ENCODE results near the gene PER3. TPM values are rescaled to one million over a fixed set of nuclear protein-coding genes. Genes with fewer than 3 reads are reported as not detected.

Gene PER3
- total and polyA plus RNA-seq, 2 of the 13 experiments (the other 11 are each of a cell fraction or from before 2014, with no cell fraction given) = 3.0 to 6.0 TPM

DNA sequence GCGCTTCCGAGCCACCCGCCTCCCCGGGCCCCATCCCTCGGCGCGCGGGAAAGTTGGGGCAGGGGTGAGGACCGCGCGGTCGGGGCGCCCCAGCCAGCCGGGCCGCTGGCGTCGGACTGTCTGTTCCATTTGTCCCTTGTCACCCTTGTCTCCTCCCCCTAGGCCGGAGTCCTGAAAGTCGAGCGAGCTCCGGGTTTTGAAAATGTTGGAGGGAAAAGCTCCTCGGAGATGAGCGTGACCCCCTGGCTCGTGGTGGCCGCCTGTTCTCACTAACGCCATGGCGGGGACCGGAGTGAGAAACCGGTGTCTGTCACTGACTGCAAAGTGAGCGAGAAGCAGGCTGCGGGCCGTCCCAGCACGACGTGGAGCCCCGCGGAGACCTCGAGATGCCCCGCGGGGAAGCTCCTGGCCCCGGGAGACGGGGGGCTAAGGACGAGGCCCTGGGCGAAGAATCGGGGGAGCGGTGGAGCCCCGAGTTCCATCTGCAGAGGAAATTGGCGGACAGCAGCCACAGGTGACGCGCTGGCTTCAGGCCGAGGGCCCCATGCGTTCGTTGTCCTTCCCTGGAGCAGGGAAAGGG is 491 bp downstream of the PER3 start (continued):
- TF ChIP-seq KAT7 (CRISPR knock-in tag; IDR thresholded peaks at IDR 0.05; ENCODE audit: borderline replicate concordance) (no peak), ZNF552 (CRISPR knock-in tag; IDR thresholded peaks at IDR 0.05; ENCODE audit: borderline replicate concordance) (no peak), RBFOX2 (IDR thresholded peaks at IDR 0.05; ENCODE audit: low read depth, low read length) (0 out of 2 replicates have a peak, but pooled peaks have one; percentile 8), ZBTB38 (CRISPR knock-in tag; IDR thresholded peaks at IDR 0.05) (peak; percentile 46; the same call in 1 of the 2 replicates), AGO2 (optimal IDR thresholded peaks at IDR 0.05; ENCODE audit: low read depth, low read length) (peak; percentile 14), HNF4A (CRISPR knock-in tag; IDR thresholded peaks at IDR 0.05) (no peak), NFKB2 (CRISPR knock-in tag; IDR thresholded peaks at IDR 0.05; ENCODE audit: borderline replicate concordance) (peak; percentile 30; the same call in 1 of the 2 replicates), HOXA3 (CRISPR knock-in tag; IDR thresholded peaks at IDR 0.05) (no peak), MAFF (IDR thresholded peaks at IDR 0.05; ENCODE audit: low read depth, low read length) (no peak)

DNA sequence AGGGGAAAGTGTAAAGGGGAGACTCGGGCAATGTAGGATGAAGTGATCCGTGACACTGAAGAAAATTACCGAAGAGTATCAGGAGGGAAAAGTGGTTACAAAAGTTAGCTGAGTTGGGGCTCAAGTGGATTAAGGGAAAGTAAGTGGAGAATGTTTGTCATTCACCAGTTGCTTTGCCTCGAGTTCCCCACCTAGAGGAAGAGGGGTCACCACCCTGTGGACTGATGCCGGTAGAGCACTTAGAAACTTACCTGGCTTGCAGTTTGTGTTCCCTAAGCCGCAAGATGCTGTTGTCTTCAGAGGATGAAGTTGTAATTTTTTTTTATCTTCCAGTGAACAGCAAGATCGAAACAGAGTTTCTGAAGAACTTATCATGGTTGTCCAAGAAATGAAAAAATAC is 1.0 kb downstream of the PER3 start:
- no peak for DNase-seq (ENCODE audit: low spot score)
- Histone ChIP-seq H3K4me2 (ENCODE audit: low read depth, low read length) (no peak overlapping the region), H3K79me2 (ENCODE audit: insufficient read depth, low read length) (no peaks in the 10 kb centered on the region), H3K4me3 (replicated peaks in 1 of 3; ENCODE audit: insufficient read depth in 1 of 3, low read depth in 2 of 3, low read length in 3 of 3) (no peak overlapping the region), H4K20me1 (ENCODE audit: insufficient read depth, low read length) (no peaks in the 10 kb centered on the region), H3K36me3 (replicated peaks in 1 of 2; ENCODE audit: control insufficient read depth in 1 of 2, insufficient read depth in 2 of 2, low read length in 2 of 2) (peaks cover 0 to 17% of the 10 kb centered on the region in 2 experiments; a peak in 1 of 5 replicates), H3K27ac (ENCODE audit: extremely low read length, insufficient read depth, low read length) (peak overlapping the region; percentile 46), H3K9ac (ENCODE audit: insufficient read depth, low read depth, low read length) (no peak overlapping the region), H3K9me3 (ENCODE audit: low read length) (peaks cover 5% of the 10 kb centered on the region), H3K27me3 (ENCODE audit: control insufficient read depth in 1 of 2, insufficient read depth in 2 of 2, low read length in 2 of 2) (no peaks in the 10 kb centered on the region), H3K4me1 (ENCODE audit: insufficient read depth, low read length) (peaks cover 17% of the 10 kb centered on the region), H2AFZ (ENCODE audit: low read length) (no peak overlapping the region)
- intact Hi-C loops (cut with micrococcal nuclease; ENCODE audit: unreplicated experiment) = no loop called here
- TF ChIP-seq NAIF1 (CRISPR knock-in tag; IDR thresholded peaks at IDR 0.05; ENCODE audit: borderline replicate concordance) (no peak), ZMYM2 (CRISPR knock-in tag; IDR thresholded peaks at IDR 0.05) (no peak)
- TF ChIP-seq, protein P1, sequence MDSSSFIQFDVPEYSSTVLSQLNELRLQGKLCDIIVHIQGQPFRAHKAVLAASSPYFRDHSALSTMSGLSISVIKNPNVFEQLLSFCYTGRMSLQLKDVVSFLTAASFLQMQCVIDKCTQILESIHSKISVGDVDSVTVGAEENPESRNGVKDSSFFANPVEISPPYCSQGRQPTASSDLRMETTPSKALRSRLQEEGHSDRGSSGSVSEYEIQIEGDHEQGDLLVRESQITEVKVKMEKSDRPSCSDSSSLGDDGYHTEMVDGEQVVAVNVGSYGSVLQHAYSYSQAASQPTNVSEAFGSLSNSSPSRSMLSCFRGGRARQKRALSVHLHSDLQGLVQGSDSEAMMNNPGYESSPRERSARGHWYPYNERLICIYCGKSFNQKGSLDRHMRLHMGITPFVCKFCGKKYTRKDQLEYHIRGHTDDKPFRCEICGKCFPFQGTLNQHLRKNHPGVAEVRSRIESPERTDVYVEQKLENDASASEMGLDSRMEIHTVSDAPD (CRISPR knock-in tag; IDR thresholded peaks at IDR 0.05) = no peak
- in situ Hi-C loops (cut with HindIII; ENCODE audit: extremely low pct_ligation_motif_present, low pct_unique_long_range_greater_than_20kb) = no loop called here
- CTCF ChIA-PET (ENCODE audit: low intra/inter-chr PET ratio, low total read pairs) = no interaction called here
- ATAC-seq = no peak
- FAIRE-seq = no peak
- no TSS peak for BruUV-seq (replicated peaks)
- 84% methylated on average over 7 of the region's 7 CpGs for WGBS (ENCODE audit: low lambda C conversion rate)
- POLR2A ChIA-PET = no interaction called here
